Measurements from ENCODE around the gene ATF7.

GRCh38 chr12:53590652-53591051, 35.5 kb downstream of the ATF7 start:
- TF ChIP-seq CTCF (IDR thresholded peaks at IDR 0.05) (no peak), POLR2A (IDR thresholded peaks at IDR 0.05) (no peak)
